ENCODE data around the gene HELQ. TPM values are rescaled to one million over a fixed set of nuclear protein-coding genes. Genes with fewer than 3 reads are reported as not detected.
"Not testable (repeated sequence)": the region's sequence is repeated elsewhere in the genome, so short reads cannot be mapped to it uniquely, and the experiment has no call there.

Gene HELQ
- total and polyA plus RNA-seq, 9 of the 15 experiments (the other 6 are each of a cell fraction or from before 2014, with no cell fraction given): 3.5 to 15.2 (median 11.9) TPM

GRCh38 chr4:83501671-83502070 is 46.0 kb upstream of the HELQ start:
- POLR2A ChIA-PET: not testable (repeated sequence)
- in situ Hi-C loops (cut with MboI): loop anchor here (25.0 kb wide), 1 partner anchor 1011 kb away; no protein-coding TSS in a partner anchor

More at GRCh38 chr4:83501671-83502070, 46.0 kb upstream of the HELQ start:
- 6% methylated on average over 3 of the region's 3 CpGs for WGBS (ENCODE audit: insufficient coverage, low coverage, missing lambda C conversion rate)
- H3K4me1 ChIP-seq (replicated peaks in 1 of 2; ENCODE audit: control insufficient read depth in 2 of 2, insufficient read depth in 2 of 2, low read length in 2 of 2); CTCF ChIA-PET (ENCODE audit: low intra/inter-chr PET ratio); DNase-seq (ENCODE audit: extremely low read depth in 1 of 4, low spot score in 3 of 4); H3K4me3 ChIP-seq; BruUV-seq (replicated peaks); H3K79me2 ChIP-seq (ENCODE audit: control insufficient read depth, insufficient read depth, low read length); H3K27me3 ChIP-seq (ENCODE audit: control insufficient read depth in 2 of 2, insufficient read depth in 2 of 2, low read length in 2 of 2); H3K27ac ChIP-seq (ENCODE audit: extremely low read depth, low read depth, low read length); H3K9ac ChIP-seq (ENCODE audit: insufficient read depth in 1 of 2, low read depth in 2 of 2, low read length in 2 of 2); H3K4me2 ChIP-seq (ENCODE audit: insufficient read depth, low read length); FAIRE-seq; H4K20me1 ChIP-seq (replicated peaks; ENCODE audit: control insufficient read depth, insufficient read depth, low read length); H3K9me1 ChIP-seq (ENCODE audit: control insufficient read depth, insufficient read depth, low read length); H3K9me3 ChIP-seq (replicated peaks; ENCODE audit: control insufficient read depth, insufficient read depth, low read depth, low read length); H3K36me3 ChIP-seq (ENCODE audit: control insufficient read depth, insufficient read depth, low read length): not testable (repeated sequence)
- 0 out of 2 replicates have a peak overlapping the region, but pooled peaks have one; percentile 22 for H2AFZ ChIP-seq (ENCODE audit: low read depth, low read length)
- TF ChIP-seq MTA2 (IDR thresholded peaks at IDR 0.05; ENCODE audit: low read depth) (0 out of 2 replicates have a peak, but pooled peaks have one; percentile 8), HLTF (IDR thresholded peaks at IDR 0.05) (0 out of 2 replicates have a peak, but pooled peaks have one; percentile 39), RBM39 (optimal IDR thresholded peaks at IDR 0.05; ENCODE audit: low read depth, low read length) (peak; percentile 6), THRAP3 (IDR thresholded peaks at IDR 0.05; ENCODE audit: borderline replicate concordance) (0 out of 2 replicates have a peak, but pooled peaks have one; percentile 23), EHMT2 (IDR thresholded peaks at IDR 0.05) (peak; percentile 64; the same call in 1 of the 2 replicates), ZNF512 (tag; IDR thresholded peaks at IDR 0.05) (peak; percentile 93)
- ATAC-seq: peak; percentile 76
- intact Hi-C loops (cut with micrococcal nuclease): loop anchor here (10.0 kb wide), 2 partner anchors 253 to 1003 kb away; no protein-coding TSS in a partner anchor

Data from K562 (cell line).